ENCODE measurements around the gene ARMH4.

DNA sequence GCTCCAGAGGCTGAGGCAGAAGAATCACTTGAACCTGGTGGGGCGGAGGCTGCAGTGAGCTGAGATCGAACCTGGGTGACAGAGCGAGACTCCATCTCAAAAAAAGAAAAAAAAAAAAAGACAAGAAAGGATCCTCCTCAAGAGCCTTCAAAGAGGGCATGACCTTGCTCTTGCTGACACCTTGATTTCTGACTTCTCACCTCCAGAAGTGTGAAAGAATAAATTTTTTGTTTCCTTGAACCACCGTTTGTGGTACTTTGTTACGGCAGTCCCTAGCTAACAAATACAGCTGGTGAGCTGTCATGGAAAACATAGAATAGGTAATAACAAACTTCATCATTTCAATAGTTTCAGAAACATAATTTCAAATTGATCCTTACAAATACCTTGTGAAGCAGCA lies 46.1 kb upstream of the ARMH4 start:
- TF ChIP-seq, protein P1, sequence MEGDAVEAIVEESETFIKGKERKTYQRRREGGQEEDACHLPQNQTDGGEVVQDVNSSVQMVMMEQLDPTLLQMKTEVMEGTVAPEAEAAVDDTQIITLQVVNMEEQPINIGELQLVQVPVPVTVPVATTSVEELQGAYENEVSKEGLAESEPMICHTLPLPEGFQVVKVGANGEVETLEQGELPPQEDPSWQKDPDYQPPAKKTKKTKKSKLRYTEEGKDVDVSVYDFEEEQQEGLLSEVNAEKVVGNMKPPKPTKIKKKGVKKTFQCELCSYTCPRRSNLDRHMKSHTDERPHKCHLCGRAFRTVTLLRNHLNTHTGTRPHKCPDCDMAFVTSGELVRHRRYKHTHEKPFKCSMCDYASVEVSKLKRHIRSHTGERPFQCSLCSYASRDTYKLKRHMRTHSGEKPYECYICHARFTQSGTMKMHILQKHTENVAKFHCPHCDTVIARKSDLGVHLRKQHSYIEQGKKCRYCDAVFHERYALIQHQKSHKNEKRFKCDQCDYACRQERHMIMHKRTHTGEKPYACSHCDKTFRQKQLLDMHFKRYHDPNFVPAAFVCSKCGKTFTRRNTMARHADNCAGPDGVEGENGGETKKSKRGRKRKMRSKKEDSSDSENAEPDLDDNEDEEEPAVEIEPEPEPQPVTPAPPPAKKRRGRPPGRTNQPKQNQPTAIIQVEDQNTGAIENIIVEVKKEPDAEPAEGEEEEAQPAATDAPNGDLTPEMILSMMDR (IDR thresholded peaks at IDR 0.05), result no peak
- no peak for TF ChIP-seq POLR2A (IDR thresholded peaks at IDR 0.05)
